GM23338 (cell line): ENCODE results near the gene TIAM1. TPM values are rescaled to one million over a fixed set of nuclear protein-coding genes. Genes with fewer than 3 reads are reported as not detected.

Source experiments
- ATAC-seq: fragments of 200-7000 bp; cut with Tn5 transposase; 3 replicates; pipeline ENCODE4 v1.9.1; 2020
- DNase-seq: peaks from one replicate; pipeline ENCODE4 v3.0.0-alpha.2; 2015; ENCODE audit warnings: low spot score
- H2AFZ ChIP-seq: fragments of 200-600 bp; sonication (generic); 2 replicates; pipeline ENCODE4 v1.8.0; 2016; ENCODE audit warnings: antibody characterized with exemption, mild to moderate bottlenecking, moderate library complexity
- H3F3A ChIP-seq: fragments of 200-600 bp; sonication (generic); replicated peaks from 2 replicates; pipeline ENCODE4 v1.8.0; 2017; ENCODE audit warnings: antibody characterized with exemption, mixed run types, low read depth
- H3K27ac ChIP-seq: fragments of 200-600 bp; sonication (generic); 2 replicates; pipeline ENCODE4 v1.6.1; 2016; ENCODE audit warnings: low read depth
- H3K27me3 ChIP-seq: fragments of 200-600 bp; sonication (generic); 2 replicates; pipeline ENCODE4 v1.8.0; 2016; ENCODE audit warnings: mild to moderate bottlenecking, mixed run types, moderate library complexity; ENCODE audit not compliant: insufficient read depth
- H3K36me3 ChIP-seq: fragments of 200-600 bp; sonication (generic); 2 replicates; pipeline ENCODE4 v1.8.0; 2016; ENCODE audit warnings: mild to moderate bottlenecking; ENCODE audit not compliant: insufficient read depth
- H3K4me1 ChIP-seq: fragments of 200-600 bp; sonication (generic); 2 replicates; pipeline ENCODE4 v1.8.0; 2016; ENCODE audit warnings: mild to moderate bottlenecking, moderate library complexity; ENCODE audit not compliant: insufficient read depth
- H3K4me2 ChIP-seq: fragments of 200-600 bp; sonication (generic); 2 replicates; pipeline ENCODE4 v1.7.1; 2017; ENCODE audit warnings: mixed run types
- H3K4me3 ChIP-seq: fragments of 200-600 bp; sonication (generic); 2 replicates; pipeline ENCODE4 v1.6.1; 2016; ENCODE audit warnings: mixed run types
- H3K79me2 ChIP-seq: fragments of 200-600 bp; sonication (generic); replicated peaks from 2 replicates; pipeline ENCODE4 v1.8.0; 2017; ENCODE audit warnings: mild to moderate bottlenecking; ENCODE audit not compliant: insufficient read depth
- H3K9me2 ChIP-seq: fragments of 200-600 bp; sonication (generic); 2 replicates; pipeline ENCODE4 v1.8.0; 2017; ENCODE audit not compliant: insufficient read depth
- H4K20me1 ChIP-seq: fragments of 200-600 bp; sonication (generic); replicated peaks from 2 replicates; pipeline ENCODE4 v1.8.0; 2017; ENCODE audit warnings: mild to moderate bottlenecking; ENCODE audit not compliant: insufficient read depth
- H3K27ac Mint-ChIP-seq: 2 replicates; pipeline ENCODE4 v1.8.0; 2020; ENCODE audit warnings: inconsistent platforms, mild to moderate bottlenecking, moderate library complexity, mixed read lengths
- H3K27me3 Mint-ChIP-seq: 3 replicates; pipeline ENCODE4 v1.8.0; 2022; ENCODE audit warnings: low read depth, mild to moderate bottlenecking, moderate library complexity, mixed read lengths, inconsistent platforms; ENCODE audit not compliant: insufficient read depth, poor library complexity
- H3K36me3 Mint-ChIP-seq: 3 replicates; pipeline ENCODE4 v1.8.0; 2021; ENCODE audit warnings: low read depth, mild to moderate bottlenecking, inconsistent platforms, moderate library complexity, mixed read lengths
- H3K4me1 Mint-ChIP-seq: 3 replicates; pipeline ENCODE4 v1.8.0; 2020; ENCODE audit warnings: mild to moderate bottlenecking, inconsistent platforms, mixed read lengths
- H3K4me3 Mint-ChIP-seq: 3 replicates; pipeline ENCODE4 v1.8.0; 2021; ENCODE audit warnings: moderate library complexity, mild to moderate bottlenecking, inconsistent platforms, mixed read lengths
- H3K9me3 Mint-ChIP-seq: 3 replicates; pipeline ENCODE4 v1.8.0; 2020; ENCODE audit warnings: moderate library complexity, mild to moderate bottlenecking, inconsistent platforms, mixed read lengths
- CREB1 ChIP-seq: fragments of 250-450 bp; sonication (Bioruptor Pico); IDR thresholded peaks from 2 replicates; pipeline ENCODE4 v1.5.0; 2020; ENCODE audit warnings: low read depth, mild to moderate bottlenecking, moderate library complexity
- EZH2phosphoT487 ChIP-seq: fragments of 200-600 bp; sonication (generic); IDR thresholded peaks from one replicate; pipeline ENCODE4 v1.8.1; 2018; ENCODE audit warnings: antibody characterized with exemption; ENCODE audit not compliant: unreplicated experiment
- JUNB ChIP-seq: IDR thresholded peaks from one replicate; pipeline ENCODE4 v1.6.1; 2016; ENCODE audit warnings: antibody characterized with exemption; ENCODE audit not compliant: unreplicated experiment
- NANOG ChIP-seq: IDR thresholded peaks from 2 replicates; pipeline ENCODE4 v1.6.1; 2016; ENCODE audit warnings: antibody characterized with exemption, borderline replicate concordance
- POLR2AphosphoS5 ChIP-seq: IDR thresholded peaks from 2 replicates; pipeline ENCODE4 v1.6.1; 2016; ENCODE audit warnings: antibody characterized with exemption, low read depth
- ZNF114 ChIP-seq: fragments of 250-450 bp; sonication (Bioruptor Pico); IDR thresholded peaks from 2 replicates; pipeline ENCODE4 v1.5.0; 2020; ENCODE audit warnings: mild to moderate bottlenecking, moderate library complexity
- ZNF331 ChIP-seq: fragments of 250-450 bp; sonication (Bioruptor Pico); IDR thresholded peaks from 2 replicates; pipeline ENCODE4 v1.5.0; 2020; ENCODE audit warnings: low read depth, mild to moderate bottlenecking, moderate library complexity
- polyA plus RNA-seq: library from polyadenylated mRNA; unstranded; fragments of >200 nt; fragmentation: Nextera tagmentation; extraction: Ambion mirVana; gene quantifications from 2 replicates; pipeline ENCODE4 v1.2.1, GENCODE V29; 2016
- total RNA-seq: library from RNA; depleted of rRNA; stranded (reverse); fragments of >200 nt; shearing (Covaris generic); gene quantifications from 2 replicates; pipeline ENCODE4 v1.2.3, GENCODE V29; 2014
- TF ChIP-seq, protein P1 (sequence below): fragments of 250-450 bp; sonication (Bioruptor Pico); IDR thresholded peaks from 2 replicates; pipeline ENCODE4 v1.5.0; 2020; ENCODE audit warnings: mild to moderate bottlenecking, moderate library complexity
- TF ChIP-seq, protein P2 (sequence below), 2 experiments: fragments of 200-600 bp in 1 of 2; sonication (generic) in 1 of 2; conservative IDR thresholded peaks; 2 replicates each; pipeline versions ENCODE4 v1.5.1 to v1.6.1; 2016 to 2017; ENCODE audit warnings: antibody characterized with exemption in 2 of 2, low read depth in 2 of 2, mild to moderate bottlenecking in 2 of 2, moderate library complexity in 1 of 2

Gene TIAM1
- total and polyA plus RNA-seq, 2 experiments from 2014 or later = 18.5 to 20.0 TPM

DNA sequence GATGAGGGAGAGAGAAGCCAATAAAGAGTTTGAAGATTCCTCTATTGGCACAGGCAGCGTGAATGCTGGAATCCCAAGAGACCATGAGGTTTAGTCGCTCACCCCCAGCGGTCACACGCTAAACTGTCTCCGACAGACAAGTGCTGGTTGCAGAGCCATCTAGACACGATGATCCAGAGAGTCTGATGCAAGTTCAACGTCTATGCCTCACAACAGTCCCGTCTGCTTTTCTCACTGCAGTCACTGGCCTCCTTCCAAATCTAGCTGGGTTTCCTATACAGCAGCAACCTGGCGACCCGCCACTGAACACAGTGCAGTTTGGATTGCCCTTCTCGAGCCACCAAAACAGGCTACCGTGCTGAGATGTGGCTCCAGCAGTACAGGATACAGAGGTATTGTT lies 207.2 kb downstream of the TIAM1 start:
- no peaks in the 10 kb centered on the region for H3K27me3 ChIP-seq
- H3K27ac ChIP-seq = no peak overlapping the region
- no peaks in the 10 kb centered on the region for H3F3A ChIP-seq
- H3K4me2 ChIP-seq = no peak overlapping the region
- H3K4me1 Mint-ChIP-seq = peaks cover 9% of the 10 kb centered on the region
- no peak overlapping the region for H3K27ac Mint-ChIP-seq
- no peaks in the 10 kb centered on the region for H3K79me2 ChIP-seq
- ATAC-seq (no peak), DNase-seq (no peak)
- no peaks in the 10 kb centered on the region for H3K36me3 ChIP-seq
- H3K4me3 Mint-ChIP-seq = no peak overlapping the region
- peaks cover 6% of the 10 kb centered on the region; the same call in 1 of the 2 replicates for H3K4me1 ChIP-seq
- H3K4me3 ChIP-seq = no peak overlapping the region
- TF ChIP-seq, protein P1, sequence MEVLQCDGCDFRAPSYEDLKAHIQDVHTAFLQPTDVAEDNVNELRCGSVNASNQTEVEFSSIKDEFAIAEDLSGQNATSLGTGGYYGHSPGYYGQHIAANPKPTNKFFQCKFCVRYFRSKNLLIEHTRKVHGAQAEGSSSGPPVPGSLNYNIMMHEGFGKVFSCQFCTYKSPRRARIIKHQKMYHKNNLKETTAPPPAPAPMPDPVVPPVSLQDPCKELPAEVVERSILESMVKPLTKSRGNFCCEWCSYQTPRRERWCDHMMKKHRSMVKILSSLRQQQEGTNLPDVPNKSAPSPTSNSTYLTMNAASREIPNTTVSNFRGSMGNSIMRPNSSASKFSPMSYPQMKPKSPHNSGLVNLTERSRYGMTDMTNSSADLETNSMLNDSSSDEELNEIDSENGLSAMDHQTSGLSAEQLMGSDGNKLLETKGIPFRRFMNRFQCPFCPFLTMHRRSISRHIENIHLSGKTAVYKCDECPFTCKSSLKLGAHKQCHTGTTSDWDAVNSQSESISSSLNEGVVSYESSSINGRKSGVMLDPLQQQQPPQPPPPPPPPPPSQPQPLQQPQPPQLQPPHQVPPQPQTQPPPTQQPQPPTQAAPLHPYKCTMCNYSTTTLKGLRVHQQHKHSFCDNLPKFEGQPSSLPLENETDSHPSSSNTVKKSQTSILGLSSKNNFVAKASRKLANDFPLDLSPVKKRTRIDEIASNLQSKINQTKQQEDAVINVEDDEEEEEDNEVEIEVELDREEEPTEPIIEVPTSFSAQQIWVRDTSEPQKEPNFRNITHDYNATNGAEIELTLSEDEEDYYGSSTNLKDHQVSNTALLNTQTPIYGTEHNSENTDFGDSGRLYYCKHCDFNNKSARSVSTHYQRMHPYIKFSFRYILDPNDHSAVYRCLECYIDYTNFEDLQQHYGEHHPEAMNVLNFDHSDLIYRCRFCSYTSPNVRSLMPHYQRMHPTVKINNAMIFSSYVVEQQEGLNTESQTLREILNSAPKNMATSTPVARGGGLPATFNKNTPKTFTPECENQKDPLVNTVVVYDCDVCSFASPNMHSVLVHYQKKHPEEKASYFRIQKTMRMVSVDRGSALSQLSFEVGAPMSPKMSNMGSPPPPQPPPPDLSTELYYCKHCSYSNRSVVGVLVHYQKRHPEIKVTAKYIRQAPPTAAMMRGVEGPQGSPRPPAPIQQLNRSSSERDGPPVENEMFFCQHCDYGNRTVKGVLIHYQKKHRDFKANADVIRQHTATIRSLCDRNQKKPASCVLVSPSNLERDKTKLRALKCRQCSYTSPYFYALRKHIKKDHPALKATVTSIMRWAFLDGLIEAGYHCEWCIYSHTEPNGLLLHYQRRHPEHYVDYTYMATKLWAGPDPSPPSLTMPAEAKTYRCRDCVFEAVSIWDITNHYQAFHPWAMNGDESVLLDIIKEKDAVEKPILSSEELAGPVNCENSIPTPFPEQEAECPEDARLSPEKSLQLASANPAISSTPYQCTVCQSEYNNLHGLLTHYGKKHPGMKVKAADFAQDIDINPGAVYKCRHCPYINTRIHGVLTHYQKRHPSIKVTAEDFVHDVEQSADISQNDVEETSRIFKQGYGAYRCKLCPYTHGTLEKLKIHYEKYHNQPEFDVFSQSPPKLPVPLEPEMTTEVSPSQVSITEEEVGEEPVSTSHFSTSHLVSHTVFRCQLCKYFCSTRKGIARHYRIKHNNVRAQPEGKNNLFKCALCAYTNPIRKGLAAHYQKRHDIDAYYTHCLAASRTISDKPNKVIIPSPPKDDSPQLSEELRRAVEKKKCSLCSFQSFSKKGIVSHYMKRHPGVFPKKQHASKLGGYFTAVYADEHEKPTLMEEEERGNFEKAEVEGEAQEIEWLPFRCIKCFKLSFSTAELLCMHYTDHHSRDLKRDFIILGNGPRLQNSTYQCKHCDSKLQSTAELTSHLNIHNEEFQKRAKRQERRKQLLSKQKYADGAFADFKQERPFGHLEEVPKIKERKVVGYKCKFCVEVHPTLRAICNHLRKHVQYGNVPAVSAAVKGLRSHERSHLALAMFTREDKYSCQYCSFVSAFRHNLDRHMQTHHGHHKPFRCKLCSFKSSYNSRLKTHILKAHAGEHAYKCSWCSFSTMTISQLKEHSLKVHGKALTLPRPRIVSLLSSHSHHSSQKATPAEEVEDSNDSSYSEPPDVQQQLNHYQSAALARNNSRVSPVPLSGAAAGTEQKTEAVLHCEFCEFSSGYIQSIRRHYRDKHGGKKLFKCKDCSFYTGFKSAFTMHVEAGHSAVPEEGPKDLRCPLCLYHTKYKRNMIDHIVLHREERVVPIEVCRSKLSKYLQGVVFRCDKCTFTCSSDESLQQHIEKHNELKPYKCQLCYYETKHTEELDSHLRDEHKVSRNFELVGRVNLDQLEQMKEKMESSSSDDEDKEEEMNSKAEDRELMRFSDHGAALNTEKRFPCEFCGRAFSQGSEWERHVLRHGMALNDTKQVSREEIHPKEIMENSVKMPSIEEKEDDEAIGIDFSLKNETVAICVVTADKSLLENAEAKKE (CRISPR knock-in tag) = no peak
- TF ChIP-seq EZH2phosphoT487 (no peak), JUNB (no peak), POLR2AphosphoS5 (no peak)
- H3K9me2 ChIP-seq = peaks cover 10% of the 10 kb centered on the region
- H3K9me3 Mint-ChIP-seq = no peaks in the 10 kb centered on the region
- peaks cover 24% of the 10 kb centered on the region for H3K36me3 Mint-ChIP-seq
- H3K27me3 Mint-ChIP-seq = peaks cover 2% of the 10 kb centered on the region
- H4K20me1 ChIP-seq = no peaks in the 10 kb centered on the region
- no peak overlapping the region for H2AFZ ChIP-seq

DNA sequence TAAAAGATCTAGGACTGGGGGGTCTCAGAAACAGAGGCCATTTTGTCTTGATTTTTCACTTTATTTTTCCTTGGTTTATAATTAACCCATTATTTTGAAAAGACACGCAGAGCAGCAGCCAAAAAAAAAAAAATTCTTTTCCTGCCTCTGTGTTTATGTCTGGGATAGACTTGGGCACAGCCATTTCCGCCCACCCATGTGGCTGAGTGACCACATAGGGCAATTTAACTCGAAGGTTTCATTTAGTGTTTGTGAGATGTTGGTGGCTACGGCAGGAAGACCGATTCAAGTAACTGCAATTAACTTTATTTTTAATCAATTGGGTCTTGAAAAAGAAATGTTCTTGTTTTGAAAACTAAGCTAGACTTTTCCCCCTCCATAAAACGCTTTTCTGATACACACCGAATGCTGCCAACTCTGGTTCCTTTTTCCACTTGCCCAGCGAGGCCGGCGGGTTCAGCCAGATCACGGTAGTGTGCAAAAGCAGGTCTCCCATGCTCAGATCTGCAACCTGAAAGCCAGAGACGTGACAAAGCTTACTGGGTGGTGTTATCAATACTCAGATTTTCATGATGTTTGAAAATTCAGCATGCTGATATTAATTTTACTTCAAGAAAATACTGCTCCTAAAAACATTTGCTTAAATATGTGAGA lies 208.4 kb downstream of the TIAM1 start:
- Mint-ChIP-seq H3K36me3 (peaks cover 27% of the 10 kb centered on the region), H3K27me3 (no peaks in the 10 kb centered on the region), H3K27ac (no peak overlapping the region), H3K4me1 (peaks cover 7% of the 10 kb centered on the region; the same call in 2 of the 3 replicates), H3K4me3 (no peak overlapping the region), H3K9me3 (no peaks in the 10 kb centered on the region)
- no peaks in the 10 kb centered on the region for H4K20me1 ChIP-seq
- no peaks in the 10 kb centered on the region for H3F3A ChIP-seq
- no peaks in the 10 kb centered on the region for H3K36me3 ChIP-seq
- no peak overlapping the region for H3K27ac ChIP-seq
- no peaks in the 10 kb centered on the region for H3K27me3 ChIP-seq
- no peak overlapping the region for H3K4me3 ChIP-seq
- H3K79me2 ChIP-seq = no peaks in the 10 kb centered on the region
- H3K9me2 ChIP-seq = peaks cover 10% of the 10 kb centered on the region
- H3K4me1 ChIP-seq = no peaks in the 10 kb centered on the region
- no peak for DNase-seq
- H3K4me2 ChIP-seq = no peak overlapping the region
- no peak overlapping the region for H2AFZ ChIP-seq
- ATAC-seq = no peak
- no peak for TF ChIP-seq POLR2AphosphoS5
- no peak for TF ChIP-seq NANOG
- TF ChIP-seq, protein P2, sequence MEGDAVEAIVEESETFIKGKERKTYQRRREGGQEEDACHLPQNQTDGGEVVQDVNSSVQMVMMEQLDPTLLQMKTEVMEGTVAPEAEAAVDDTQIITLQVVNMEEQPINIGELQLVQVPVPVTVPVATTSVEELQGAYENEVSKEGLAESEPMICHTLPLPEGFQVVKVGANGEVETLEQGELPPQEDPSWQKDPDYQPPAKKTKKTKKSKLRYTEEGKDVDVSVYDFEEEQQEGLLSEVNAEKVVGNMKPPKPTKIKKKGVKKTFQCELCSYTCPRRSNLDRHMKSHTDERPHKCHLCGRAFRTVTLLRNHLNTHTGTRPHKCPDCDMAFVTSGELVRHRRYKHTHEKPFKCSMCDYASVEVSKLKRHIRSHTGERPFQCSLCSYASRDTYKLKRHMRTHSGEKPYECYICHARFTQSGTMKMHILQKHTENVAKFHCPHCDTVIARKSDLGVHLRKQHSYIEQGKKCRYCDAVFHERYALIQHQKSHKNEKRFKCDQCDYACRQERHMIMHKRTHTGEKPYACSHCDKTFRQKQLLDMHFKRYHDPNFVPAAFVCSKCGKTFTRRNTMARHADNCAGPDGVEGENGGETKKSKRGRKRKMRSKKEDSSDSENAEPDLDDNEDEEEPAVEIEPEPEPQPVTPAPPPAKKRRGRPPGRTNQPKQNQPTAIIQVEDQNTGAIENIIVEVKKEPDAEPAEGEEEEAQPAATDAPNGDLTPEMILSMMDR (conservative IDR thresholded peaks at IDR 0.05; ENCODE audit: low read depth in 2 of 2) = no peak
- TF ChIP-seq CREB1 = no peak
- TF ChIP-seq ZNF331 (CRISPR knock-in tag) = no peak
- no peak for TF ChIP-seq ZNF114 (CRISPR knock-in tag)
